Upper lobe of right lung (tissue), 1 donor: Measurements from ENCODE around the gene PNPO. TPM values are rescaled to one million over a fixed set of nuclear protein-coding genes. Genes with fewer than 3 reads are reported as not detected.

Experiments used
- ATAC-seq: fragments of 200-7000 bp; cut with Tn5 transposase; one replicate; pipeline ENCODE4 v1.9.1; 2020; ENCODE audit warnings: mild to moderate bottlenecking, moderate library complexity
- DNase-seq: peaks from one replicate; pipeline ENCODE4 v3.0.0-alpha.2; 2020
- H3K27ac ChIP-seq: fragments of 200-600 bp; one replicate; pipeline ENCODE4 v1.8.0; 2022
- H3K27me3 ChIP-seq: fragments of 200-600 bp; one replicate; pipeline ENCODE4 v1.8.0; 2022; ENCODE audit warnings: mild to moderate bottlenecking
- H3K36me3 ChIP-seq: fragments of 200-600 bp; one replicate; pipeline ENCODE4 v1.8.0; 2022
- H3K4me1 ChIP-seq: fragments of 200-600 bp; one replicate; pipeline ENCODE4 v1.8.0; 2022
- H3K4me3 ChIP-seq: fragments of 200-600 bp; one replicate; pipeline ENCODE4 v1.8.0; 2022; ENCODE audit warnings: mild to moderate bottlenecking
- H3K9me3 ChIP-seq: fragments of 200-600 bp; one replicate; pipeline ENCODE4 v1.8.0; 2022
- CTCF ChIP-seq: fragments of 200-600 bp; IDR thresholded peaks from one replicate; pipeline ENCODE4 v1.8.0; 2022; ENCODE audit warnings: antibody characterized with exemption
- intact Hi-C: fragments of 100-400 bp; cut with DNase I; formaldehyde crosslinking; loops from one replicate; pipeline ENCODE4 v1.11.0; 2022
- total RNA-seq: library from RNA; stranded (reverse); fragmentation: NEBNext Ultra II Directional; extraction: Animal tissue kit (Norgen Biotek cat#: 25700); gene quantifications from one replicate; pipeline ENCODE4 v1.2.1, GENCODE V29; 2021
- donor health status: DM: no; HTN: yes; CAD: no; lungs with severe emphysema.

PNPO gene
- total RNA-seq, 1 donor from 2014 or later: 29.4 TPM

- peaks cover 4% of the 10 kb centered on the region for H3K27me3 ChIP-seq
- H3K27ac ChIP-seq: no peak overlapping the region
- H3K9me3 ChIP-seq: no peaks in the 10 kb centered on the region
- ATAC-seq: no peak
- no peak overlapping the region for H3K4me3 ChIP-seq
- H3K4me1 ChIP-seq: no peaks in the 10 kb centered on the region
- no peaks in the 10 kb centered on the region for H3K36me3 ChIP-seq
- no peak for DNase-seq
- no peak for TF ChIP-seq CTCF
- intact Hi-C loops: no loop called here
These were observed 52.6 kb downstream of the PNPO start for GRCh38 chr17:47993964-47994363.

- H3K4me1 ChIP-seq: no peaks in the 10 kb centered on the region
- intact Hi-C loops: no loop called here
- H3K36me3 ChIP-seq: no peaks in the 10 kb centered on the region
- no peak overlapping the region for H3K4me3 ChIP-seq
- no peak overlapping the region for H3K27ac ChIP-seq
- H3K9me3 ChIP-seq: no peaks in the 10 kb centered on the region
- no peak for TF ChIP-seq CTCF
- DNase-seq (no peak), ATAC-seq (no peak)
- peaks cover 4% of the 10 kb centered on the region for H3K27me3 ChIP-seq
These were observed 53.4 kb downstream of the PNPO start for GRCh38 chr17:47994724-47995123.

- H3K4me1 ChIP-seq: no peaks in the 10 kb centered on the region
- no peak for TF ChIP-seq CTCF
- intact Hi-C loops: no loop called here
- no peak overlapping the region for H3K27ac ChIP-seq
- H3K9me3 ChIP-seq: no peaks in the 10 kb centered on the region
- ATAC-seq (no peak), DNase-seq (no peak)
- peaks cover 4% of the 10 kb centered on the region for H3K27me3 ChIP-seq
- no peak overlapping the region for H3K4me3 ChIP-seq
- H3K36me3 ChIP-seq: no peaks in the 10 kb centered on the region
These were observed 54.0 kb downstream of the PNPO start for GRCh38 chr17:47995241-47995935.

- Histone ChIP-seq H3K27me3 (peaks cover 4% of the 10 kb centered on the region), H3K4me3 (no peak overlapping the region), H3K36me3 (no peaks in the 10 kb centered on the region), H3K4me1 (no peaks in the 10 kb centered on the region), H3K27ac (no peak overlapping the region), H3K9me3 (no peaks in the 10 kb centered on the region)
- no peak for ATAC-seq
- no peak for TF ChIP-seq CTCF
- intact Hi-C loops: no loop called here
- no peak for DNase-seq
These were observed 54.8 kb downstream of the PNPO start for GRCh38 chr17:47996201-47996600.

GRCh38 chr17:47997586-47997985 lies 56.2 kb downstream of the PNPO start:
- TF ChIP-seq CTCF: no peak
- H3K27ac ChIP-seq: no peak overlapping the region
- intact Hi-C loops: no loop called here

GRCh38 chr17:47998044-47998443 lies 56.7 kb downstream of the PNPO start:
- DNase-seq: no peak

More at GRCh38 chr17:47997586-47997985, 56.2 kb downstream of the PNPO start:
- no peak overlapping the region for H3K4me3 ChIP-seq
- no peaks in the 10 kb centered on the region for H3K36me3 ChIP-seq
- ATAC-seq: peak; percentile 65
- no peaks in the 10 kb centered on the region for H3K27me3 ChIP-seq
- peaks cover 8% of the 10 kb centered on the region for H3K4me1 ChIP-seq
- H3K9me3 ChIP-seq: no peaks in the 10 kb centered on the region
- DNase-seq: no peak

More at GRCh38 chr17:47998044-47998443, 56.7 kb downstream of the PNPO start:
- H3K9me3 ChIP-seq: no peaks in the 10 kb centered on the region
- H3K4me3 ChIP-seq: no peak overlapping the region
- no peak for ATAC-seq
- H3K27me3 ChIP-seq: no peaks in the 10 kb centered on the region
- TF ChIP-seq CTCF: no peak
- H3K36me3 ChIP-seq: no peaks in the 10 kb centered on the region
- H3K27ac ChIP-seq: no peak overlapping the region
- intact Hi-C loops: no loop called here
- peaks cover 12% of the 10 kb centered on the region for H3K4me1 ChIP-seq
